SK-N-MC (cell line): Measurements from ENCODE around the gene SORBS2.
A peak's percentile ranks its signal among the peaks of the same experiment; 100 is the strongest.

Source experiments
- DNase-seq: peaks from one replicate; pipeline ENCODE4 v3.0.0-alpha.2; 2011; ENCODE audit warnings: low read depth, low spot score
- H3K27ac ChIP-seq: fragments of 200-600 bp; sonication (generic); 2 replicates; pipeline ENCODE4 v1.5.1; 2016; ENCODE audit warnings: mixed run types
- H3K36me3 ChIP-seq: fragments of 200-600 bp; sonication (generic); 2 replicates; pipeline ENCODE4 v1.6.1; 2017; ENCODE audit warnings: antibody characterized with exemption, low read length, mixed read lengths; ENCODE audit not compliant: insufficient read depth
- H3K4me3 ChIP-seq: fragments of 200-600 bp; sonication (generic); 2 replicates; pipeline ENCODE4 v1.5.1; 2016
- H3K9ac ChIP-seq: fragments of 200-600 bp; sonication (generic); 2 replicates; pipeline ENCODE4 v1.8.0; 2017; ENCODE audit warnings: mixed run types, mixed read lengths; ENCODE audit not compliant: insufficient read length
- H3K9me3 ChIP-seq: fragments of 200-600 bp; sonication (generic); 2 replicates; pipeline ENCODE4 v1.6.1; 2017; ENCODE audit warnings: low read depth, mild to moderate bottlenecking, antibody characterized with exemption, low read length, moderate library complexity, mixed read lengths
- EZH2 ChIP-seq: fragments of 200-600 bp; sonication (generic); IDR thresholded peaks from one replicate; pipeline ENCODE4 v1.6.1; 2017; ENCODE audit warnings: antibody characterized with exemption
- FOXP2 ChIP-seq: optimal IDR thresholded peaks from 2 replicates; pipeline ENCODE3; 2011; ENCODE audit warnings: mild to moderate bottlenecking, moderate library complexity; ENCODE audit not compliant: insufficient read depth; ENCODE audit errors: extremely low read length, control extremely low read depth
- POLR2AphosphoS5 ChIP-seq: IDR thresholded peaks from 2 replicates; pipeline ENCODE4 v1.6.1; 2012; ENCODE audit warnings: mild to moderate bottlenecking, low read depth, low read length, borderline replicate concordance

SORBS2 gene

DNA sequence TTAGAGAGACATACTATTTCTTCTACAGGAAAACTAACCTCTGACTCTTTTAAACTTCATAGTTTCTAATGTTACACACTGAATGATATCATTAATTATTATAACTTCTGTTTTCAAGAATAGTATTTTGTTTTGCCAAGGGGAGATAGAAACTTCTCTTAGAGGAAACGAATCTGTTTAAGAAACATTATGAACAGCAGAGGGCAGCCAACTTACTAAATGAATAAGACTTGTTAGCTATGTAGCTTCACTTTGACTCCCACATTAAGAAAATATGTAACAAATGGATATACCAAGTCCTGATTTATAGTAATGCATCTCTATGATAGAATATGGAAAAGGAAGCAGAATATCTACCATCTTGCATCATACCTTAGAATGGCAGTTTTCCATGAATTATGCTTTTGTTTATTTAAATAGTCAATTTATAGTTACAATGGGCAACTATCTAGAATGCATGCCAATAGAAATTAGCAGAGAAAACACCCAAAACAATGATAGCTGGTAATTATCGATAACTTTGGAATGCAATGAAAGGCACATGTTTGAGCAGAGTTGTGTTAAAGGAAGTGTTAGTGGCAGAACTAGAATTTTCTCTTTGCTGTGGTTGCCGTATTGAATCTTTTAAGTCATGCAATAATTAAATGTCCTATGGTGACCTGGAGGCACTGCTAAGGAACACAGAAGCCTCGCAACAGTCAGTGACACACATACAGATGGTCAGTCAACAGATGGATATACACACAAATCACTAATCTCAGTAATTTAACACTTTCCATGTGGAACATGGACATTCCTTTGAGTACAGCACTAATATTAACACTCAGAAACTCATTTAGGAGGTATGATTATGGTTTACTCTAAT, 171.0 kb downstream of the SORBS2 start:
- Histone ChIP-seq H3K4me3 (no peak overlapping the region), H3K27ac (no peak overlapping the region), H3K36me3 (no peaks in the 10 kb centered on the region), H3K9ac (no peak overlapping the region), H3K9me3 (no peaks in the 10 kb centered on the region)
- TF ChIP-seq FOXP2 (no peak), POLR2AphosphoS5 (no peak)
- peak; percentile 42 for DNase-seq

DNA sequence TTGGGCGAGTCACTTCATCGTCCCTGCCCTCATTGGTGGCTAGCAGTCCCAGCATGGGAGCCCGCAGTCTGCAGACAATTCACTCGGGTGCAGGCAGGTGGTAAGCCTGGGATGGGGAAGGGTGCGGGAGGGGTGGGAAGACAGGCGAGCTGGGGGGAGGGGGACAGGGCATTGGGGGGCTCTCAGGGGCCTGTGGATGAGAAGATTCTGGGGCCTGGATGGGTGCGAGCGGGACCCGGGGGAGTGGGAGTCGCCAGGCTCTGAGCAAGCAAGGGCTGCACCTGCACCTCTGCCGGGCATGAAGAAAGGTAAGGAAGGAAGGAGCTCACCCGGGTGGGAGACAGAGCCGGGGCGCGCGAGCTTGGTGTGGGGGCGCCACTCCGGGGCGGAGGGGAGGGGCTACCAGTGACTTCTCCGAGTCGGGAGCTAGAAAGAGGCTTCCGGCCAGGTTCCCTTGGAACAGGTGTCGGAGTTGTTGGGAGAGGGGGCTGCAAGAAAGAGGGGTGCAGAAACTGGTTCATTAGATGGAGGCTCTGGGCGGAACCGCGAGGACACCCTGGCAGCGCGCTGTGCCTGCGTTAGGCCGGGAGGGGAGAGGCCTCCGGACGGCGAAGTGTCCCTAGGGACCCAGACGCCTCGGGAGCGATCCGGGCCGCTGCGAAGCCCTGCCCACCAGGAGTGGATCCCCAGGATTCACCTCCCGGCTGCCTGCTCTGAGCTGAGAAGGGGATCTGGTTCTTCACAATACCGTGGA, 173.3 kb downstream of the SORBS2 start:
- Histone ChIP-seq H3K9me3 (no peaks in the 10 kb centered on the region), H3K9ac (no peak overlapping the region), H3K27ac (no peak overlapping the region), H3K36me3 (no peaks in the 10 kb centered on the region), H3K4me3 (no peak overlapping the region)
- no peak for DNase-seq
- TF ChIP-seq FOXP2, result no peak
- no peak for TF ChIP-seq EZH2
- TF ChIP-seq POLR2AphosphoS5, result no peak

DNA sequence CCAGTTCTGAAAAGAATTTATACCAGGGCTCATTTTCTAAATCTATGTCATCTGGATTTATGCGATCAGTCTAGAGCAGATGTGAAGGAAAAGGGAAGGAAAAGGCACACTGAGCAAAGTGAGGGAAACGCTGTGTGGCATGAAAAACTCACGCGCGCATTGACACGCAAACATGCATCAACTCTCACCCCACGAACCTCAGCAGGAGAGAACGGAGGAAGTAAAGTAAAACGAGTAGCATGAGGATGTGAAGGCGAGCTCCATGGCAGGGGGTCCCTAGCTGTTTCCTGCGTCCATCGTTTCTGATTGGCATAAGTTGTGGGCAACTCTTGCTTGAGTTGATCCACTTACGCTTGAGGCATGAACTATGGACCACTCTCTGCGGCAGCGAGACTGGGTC, 173.9 kb downstream of the SORBS2 start:
- Histone ChIP-seq H3K9ac (no peak overlapping the region), H3K27ac (no peak overlapping the region), H3K4me3 (no peak overlapping the region), H3K9me3 (no peaks in the 10 kb centered on the region), H3K36me3 (no peaks in the 10 kb centered on the region)
- TF ChIP-seq POLR2AphosphoS5 (no peak), FOXP2 (no peak), EZH2 (no peak)
- DNase-seq, result no peak

DNA sequence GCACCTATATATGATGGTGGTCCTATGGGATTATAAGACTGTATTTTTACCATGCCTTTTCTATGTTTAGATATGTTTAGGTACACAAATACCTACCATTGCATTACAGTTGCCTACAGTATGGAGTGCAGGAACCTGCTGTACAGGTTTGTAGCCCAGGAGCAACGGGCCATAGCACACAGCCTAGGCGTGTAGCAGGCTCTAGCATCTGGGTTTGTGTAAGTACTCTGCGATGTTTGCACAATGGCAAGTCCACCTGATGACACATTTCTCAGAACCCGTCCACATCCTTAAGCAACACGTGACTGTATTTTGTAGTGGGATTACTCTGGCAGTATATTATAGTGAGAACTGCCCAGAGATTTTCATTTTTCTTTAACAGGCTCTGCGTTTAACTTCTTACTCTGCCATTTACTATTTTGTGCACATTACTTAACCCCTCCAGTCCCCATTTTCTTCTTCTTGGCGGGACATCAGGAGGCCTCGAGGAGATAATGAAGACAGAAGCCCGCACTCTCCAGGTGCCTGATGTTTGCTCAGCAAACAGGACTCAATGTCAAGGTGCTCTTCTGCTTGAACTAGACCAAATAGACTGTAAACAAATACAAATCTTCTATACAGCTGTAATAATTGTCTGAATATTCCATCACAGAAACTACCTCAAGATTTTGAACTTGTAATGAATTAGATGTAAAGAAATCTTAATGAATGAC, 174.7 kb downstream of the SORBS2 start:
- DNase-seq, result no peak
- Histone ChIP-seq H3K4me3 (no peak overlapping the region), H3K36me3 (no peaks in the 10 kb centered on the region), H3K27ac (no peak overlapping the region), H3K9me3 (no peaks in the 10 kb centered on the region), H3K9ac (no peak overlapping the region)
- TF ChIP-seq FOXP2 (no peak), EZH2 (no peak), POLR2AphosphoS5 (no peak)

DNA sequence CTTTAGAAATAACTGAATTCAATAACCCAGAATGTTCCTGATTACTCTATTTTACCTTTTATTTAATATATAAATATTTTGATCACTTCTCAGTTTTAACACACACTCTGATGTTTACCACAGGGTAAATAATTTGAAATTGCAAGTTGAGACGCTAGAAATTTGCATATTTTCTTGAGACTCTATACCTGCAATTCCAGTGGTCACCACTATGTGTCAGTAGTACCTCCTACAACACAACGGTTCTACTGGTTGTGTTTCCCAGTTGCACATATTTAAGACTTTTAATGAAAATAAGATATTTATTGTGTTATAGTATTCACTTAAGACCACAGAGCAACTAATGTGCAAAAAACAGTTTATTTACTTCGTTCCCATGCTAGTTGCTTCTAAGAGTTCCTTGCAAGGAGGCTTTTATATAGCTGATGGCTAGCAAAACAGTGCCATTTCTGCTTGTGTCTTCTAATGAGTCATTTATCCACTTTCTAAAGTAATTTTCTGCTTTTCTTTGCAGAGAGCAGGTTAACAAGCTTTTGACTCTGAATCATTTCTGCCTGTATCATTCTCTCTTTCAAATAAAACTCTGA, 177.8 kb downstream of the SORBS2 start:
- Histone ChIP-seq H3K9me3 (no peaks in the 10 kb centered on the region), H3K9ac (no peak overlapping the region), H3K36me3 (no peaks in the 10 kb centered on the region), H3K4me3 (no peak overlapping the region), H3K27ac (no peak overlapping the region)
- peak; percentile 22 for DNase-seq
- TF ChIP-seq FOXP2, result no peak
- no peak for TF ChIP-seq EZH2
- TF ChIP-seq POLR2AphosphoS5, result no peak

DNA sequence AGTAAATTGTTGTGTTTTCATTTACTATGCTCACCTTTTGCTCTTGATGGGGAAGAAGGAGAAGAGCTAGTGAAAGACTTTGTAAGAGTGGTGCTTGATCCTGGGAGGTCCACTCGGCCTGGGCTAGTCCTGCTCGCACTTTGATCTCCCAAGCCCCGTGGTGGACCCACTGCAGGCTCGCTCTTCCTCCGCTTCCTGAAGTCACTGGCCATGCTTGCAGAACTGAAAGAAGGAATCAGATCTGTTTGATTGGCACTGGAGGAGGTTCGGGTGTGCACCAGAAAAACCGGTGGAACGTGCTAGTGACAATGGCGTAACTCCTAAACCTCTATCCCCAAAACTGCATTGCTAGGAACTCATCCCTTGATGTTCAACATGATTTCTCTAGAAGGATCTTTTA, 185.2 kb downstream of the SORBS2 start:
- H3K9ac ChIP-seq, result no peak overlapping the region
- no peak overlapping the region for H3K4me3 ChIP-seq
- TF ChIP-seq POLR2AphosphoS5, result no peak
- no peak for TF ChIP-seq FOXP2
- no peak for TF ChIP-seq EZH2
- no peak overlapping the region for H3K27ac ChIP-seq
- no peaks in the 10 kb centered on the region for H3K36me3 ChIP-seq
- no peaks in the 10 kb centered on the region for H3K9me3 ChIP-seq
- DNase-seq, result no peak

DNA sequence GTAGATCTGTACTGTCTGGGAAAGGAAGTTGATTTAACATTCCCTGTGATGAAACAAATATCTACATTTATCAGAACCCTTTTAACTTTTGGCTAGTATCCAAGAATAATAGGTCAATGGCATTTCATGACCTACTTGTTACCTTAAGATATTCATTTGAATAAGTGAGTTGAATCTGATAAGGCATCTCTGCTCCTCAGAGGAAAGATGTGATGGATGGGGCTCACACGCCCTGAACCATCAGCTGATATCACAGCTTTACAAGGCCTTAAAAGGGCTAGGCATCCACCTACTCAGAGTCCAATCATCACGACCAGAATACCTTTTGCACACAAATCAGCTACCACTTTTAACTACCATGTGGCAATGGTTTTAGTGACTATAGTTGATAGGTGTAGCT, 186.5 kb downstream of the SORBS2 start:
- Histone ChIP-seq H3K4me3 (no peak overlapping the region), H3K9me3 (no peaks in the 10 kb centered on the region), H3K36me3 (no peaks in the 10 kb centered on the region), H3K27ac (no peak overlapping the region), H3K9ac (no peak overlapping the region)
- TF ChIP-seq FOXP2, result no peak
- no peak for DNase-seq

DNA sequence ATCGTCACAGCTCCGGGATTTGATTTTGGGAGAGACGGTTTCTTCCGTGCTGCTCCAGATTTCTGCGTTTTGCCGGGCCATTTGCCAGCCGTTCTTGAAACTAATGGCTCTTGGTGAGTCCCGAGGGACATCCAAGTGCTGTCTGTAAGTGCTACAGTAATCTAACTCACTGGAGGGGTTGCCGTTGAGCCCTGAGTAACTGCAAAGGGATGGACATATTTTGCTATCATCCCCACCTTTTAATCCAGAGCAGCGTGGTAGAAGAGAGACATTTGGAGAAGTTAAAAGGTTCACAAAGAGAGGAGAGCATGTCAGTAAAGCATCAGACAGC, 187.8 kb downstream of the SORBS2 start:
- TF ChIP-seq EZH2 (peak; percentile 38), FOXP2 (no peak), POLR2AphosphoS5 (no peak)
- no peak for DNase-seq
- H3K36me3 ChIP-seq, result no peaks in the 10 kb centered on the region
- H3K9me3 ChIP-seq, result no peaks in the 10 kb centered on the region
- no peak overlapping the region for H3K27ac ChIP-seq
- H3K4me3 ChIP-seq, result no peak overlapping the region
- no peak overlapping the region for H3K9ac ChIP-seq
